ENCODE measurements around the gene GSC.

DNA sequence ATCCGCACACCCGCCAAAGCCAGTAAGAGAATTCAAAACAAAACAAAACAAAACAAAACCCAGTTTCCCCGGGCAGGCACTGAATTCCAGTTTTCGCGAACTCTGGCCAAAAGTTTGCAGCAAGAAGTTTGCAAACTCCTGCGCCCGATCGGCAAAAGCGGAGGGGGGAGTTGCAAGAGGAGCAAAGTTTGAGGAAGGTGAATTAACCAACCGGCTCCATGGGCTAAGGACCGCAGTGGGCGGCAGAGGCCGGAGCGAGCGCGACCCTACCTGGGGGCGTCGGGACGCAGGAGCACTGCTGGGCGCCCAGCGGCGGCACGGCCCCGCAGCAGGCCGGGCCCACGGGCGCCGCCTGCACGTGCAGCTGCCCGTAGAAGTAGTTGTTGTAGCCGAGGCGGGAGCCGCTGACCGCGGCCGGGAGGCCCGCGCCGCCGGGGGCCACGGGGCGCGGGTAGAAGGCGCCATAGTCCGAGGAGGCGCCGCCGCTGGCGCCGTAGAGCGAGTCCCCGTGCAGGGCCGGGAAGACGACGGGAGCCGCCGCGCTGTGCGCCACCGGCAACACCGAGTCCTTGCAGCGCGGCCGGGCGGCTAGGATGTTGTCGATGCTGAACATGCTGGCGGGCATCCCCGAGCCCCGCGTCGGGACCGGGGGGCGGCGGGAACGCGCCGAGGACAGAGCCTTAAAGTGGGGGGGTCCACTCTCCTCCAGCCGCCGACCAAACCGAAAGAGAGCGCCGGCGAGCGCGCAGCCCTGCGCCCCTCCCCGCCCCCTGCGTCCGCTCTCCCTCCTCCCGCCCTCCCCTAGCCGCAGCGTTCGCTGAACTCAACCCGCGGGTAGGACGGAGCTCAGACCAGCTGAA is at the start of gene GSC:
- no peak for TF ChIP-seq TAF1 (IDR thresholded peaks at IDR 0.05; ENCODE audit: borderline replicate concordance, low read depth, low read length)
- TF ChIP-seq, protein P1, sequence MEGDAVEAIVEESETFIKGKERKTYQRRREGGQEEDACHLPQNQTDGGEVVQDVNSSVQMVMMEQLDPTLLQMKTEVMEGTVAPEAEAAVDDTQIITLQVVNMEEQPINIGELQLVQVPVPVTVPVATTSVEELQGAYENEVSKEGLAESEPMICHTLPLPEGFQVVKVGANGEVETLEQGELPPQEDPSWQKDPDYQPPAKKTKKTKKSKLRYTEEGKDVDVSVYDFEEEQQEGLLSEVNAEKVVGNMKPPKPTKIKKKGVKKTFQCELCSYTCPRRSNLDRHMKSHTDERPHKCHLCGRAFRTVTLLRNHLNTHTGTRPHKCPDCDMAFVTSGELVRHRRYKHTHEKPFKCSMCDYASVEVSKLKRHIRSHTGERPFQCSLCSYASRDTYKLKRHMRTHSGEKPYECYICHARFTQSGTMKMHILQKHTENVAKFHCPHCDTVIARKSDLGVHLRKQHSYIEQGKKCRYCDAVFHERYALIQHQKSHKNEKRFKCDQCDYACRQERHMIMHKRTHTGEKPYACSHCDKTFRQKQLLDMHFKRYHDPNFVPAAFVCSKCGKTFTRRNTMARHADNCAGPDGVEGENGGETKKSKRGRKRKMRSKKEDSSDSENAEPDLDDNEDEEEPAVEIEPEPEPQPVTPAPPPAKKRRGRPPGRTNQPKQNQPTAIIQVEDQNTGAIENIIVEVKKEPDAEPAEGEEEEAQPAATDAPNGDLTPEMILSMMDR (IDR thresholded peaks at IDR 0.05 in 2 of 3, conservative IDR thresholded peaks at IDR 0.05 in 1 of 3; ENCODE audit: control insufficient read depth in 2 of 3, extremely low read depth in 1 of 3, insufficient read depth in 1 of 3, low read depth in 3 of 3, low read length in 3 of 3): no peak
- no peak for TF ChIP-seq ZBTB4 (CRISPR knock-in tag; IDR thresholded peaks at IDR 0.05)
- no peak for TF ChIP-seq ESRRA (IDR thresholded peaks at IDR 0.05; ENCODE audit: low read length)
- TF ChIP-seq MYC (IDR thresholded peaks at IDR 0.05; ENCODE audit: insufficient read depth, insufficient read length, insufficient replicate concordance, low read length, severe bottlenecking): no peak
- no peak for TF ChIP-seq IRF3 (IDR thresholded peaks at IDR 0.05)
- TF ChIP-seq ZSCAN29 (IDR thresholded peaks at IDR 0.05): no peak
- TF ChIP-seq BHLHE40 (IDR thresholded peaks at IDR 0.05; ENCODE audit: borderline replicate concordance in 1 of 2, low read depth in 2 of 2, low read length in 1 of 2): 0 out of 4 replicates have a peak, but pooled peaks of 1 of the 2 experiments have one; percentile 6
